ENCODE data around the gene FLNC.

Gene FLNC

DNA sequence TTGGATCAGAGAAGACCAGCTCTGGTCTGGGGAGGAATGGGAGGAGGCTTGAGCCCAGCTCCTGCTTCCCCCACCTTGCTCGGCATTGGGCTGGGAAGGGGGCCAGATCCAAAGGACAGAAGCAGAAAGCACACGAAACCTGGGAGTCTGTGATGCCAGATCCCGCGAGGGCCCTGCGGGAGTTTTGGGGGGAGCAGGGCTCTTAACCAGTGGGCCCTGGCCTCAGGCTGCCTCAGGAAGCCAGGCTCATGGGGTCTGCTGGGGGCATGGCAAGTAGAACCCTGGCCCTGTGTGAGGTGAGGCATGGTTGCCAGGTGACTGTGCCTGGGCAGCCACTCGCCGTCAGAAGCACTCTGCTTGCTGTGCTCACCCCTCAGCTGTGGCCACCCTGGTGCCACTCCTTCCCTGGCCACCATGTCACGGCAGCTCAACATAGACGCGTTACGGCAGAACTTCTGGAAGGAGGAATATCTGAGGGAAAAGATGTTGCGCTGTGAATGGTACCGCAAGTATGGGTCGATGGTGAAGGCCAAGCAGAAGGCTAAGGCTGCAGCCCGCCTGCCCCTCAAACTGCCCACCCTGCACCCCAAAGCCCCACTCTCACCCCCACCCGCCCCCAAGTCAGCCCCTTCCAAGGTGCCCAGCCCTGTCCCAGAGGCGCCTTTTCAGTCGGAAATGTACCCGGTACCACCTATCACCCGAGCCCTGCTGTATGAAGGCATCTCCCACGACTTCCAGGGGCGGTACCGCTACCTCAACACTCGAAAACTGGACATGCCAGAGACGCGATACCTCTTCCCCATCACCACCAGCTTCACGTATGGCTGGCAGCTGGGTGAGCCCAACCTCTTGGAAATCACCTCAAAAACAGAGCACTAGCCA is 36.0 kb downstream of the FLNC start:
- Mint-ChIP-seq H3K4me1 (peaks cover 40% of the 10 kb centered on the region), H3K4me3 (no peak overlapping the region), H3K27ac (peak overlapping the region; percentile 29), H3K9me3 (no peaks in the 10 kb centered on the region), H3K36me3 (peaks cover 19% of the 10 kb centered on the region), H3K27me3 (peaks cover 5% of the 10 kb centered on the region)
- ATAC-seq (ENCODE audit: low read depth) (no peak), DNase-seq (ENCODE audit: low spot score in 2 of 2) (no peak)

GRCh38 chr7:128867241-128867640 is 37.0 kb downstream of the FLNC start:
- Mint-ChIP-seq H3K4me1 (peaks cover 37% of the 10 kb centered on the region), H3K27ac (no peak overlapping the region), H3K9me3 (no peaks in the 10 kb centered on the region), H3K4me3 (no peak overlapping the region), H3K27me3 (peaks cover 5% of the 10 kb centered on the region), H3K36me3 (peaks cover 19% of the 10 kb centered on the region)
- no peak for ATAC-seq (ENCODE audit: low read depth)
- DNase-seq (ENCODE audit: low spot score in 2 of 2) = no peak

DNA sequence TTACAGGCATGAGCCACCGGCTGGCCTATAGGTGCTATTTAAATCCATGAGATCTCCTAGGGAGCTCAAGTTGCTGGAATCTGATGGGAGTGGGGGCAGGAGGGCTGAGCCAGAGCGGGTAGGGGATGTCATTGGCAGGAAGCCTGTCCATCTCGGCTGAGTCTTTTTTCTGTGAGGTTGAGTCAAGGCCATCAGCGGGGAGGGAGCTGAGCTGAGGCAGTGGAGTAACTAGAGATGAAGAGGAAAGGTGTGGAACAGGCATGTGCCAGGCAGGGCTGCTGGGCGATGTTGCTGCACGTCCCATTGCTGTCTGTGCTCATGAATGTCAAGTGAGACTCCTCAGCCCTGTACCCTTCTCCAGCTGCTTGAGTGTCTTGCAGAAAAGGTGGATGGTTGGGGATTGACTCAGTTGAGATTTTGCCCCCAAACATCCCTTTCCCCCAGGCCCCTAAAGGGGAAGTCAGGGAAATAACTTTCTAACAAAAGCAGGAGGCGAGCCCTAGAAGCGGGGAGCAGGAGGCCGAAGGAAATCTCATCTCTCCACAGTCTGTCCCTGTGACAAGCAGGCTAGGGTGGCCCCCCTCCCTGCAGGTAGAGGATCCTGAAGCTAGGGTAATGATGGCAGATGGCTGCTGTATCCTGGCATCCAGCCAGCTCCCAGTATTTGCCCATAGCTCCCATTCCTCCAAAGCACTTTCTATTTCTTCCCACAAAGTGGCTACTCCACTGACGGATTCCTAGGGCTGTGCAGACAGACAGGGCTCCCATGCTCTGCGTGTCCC is 37.8 kb downstream of the FLNC start:
- Mint-ChIP-seq H3K27me3 (peaks cover 5% of the 10 kb centered on the region), H3K4me3 (no peak overlapping the region), H3K36me3 (peaks cover 19% of the 10 kb centered on the region), H3K27ac (no peak overlapping the region), H3K9me3 (no peaks in the 10 kb centered on the region), H3K4me1 (peaks cover 36% of the 10 kb centered on the region)
- no peak for DNase-seq (ENCODE audit: low spot score in 2 of 2)
- no peak for ATAC-seq (ENCODE audit: low read depth)

GRCh38 chr7:128868624-128869137 is 38.5 kb downstream of the FLNC start:
- no peak for DNase-seq (ENCODE audit: low spot score in 2 of 2)
- Mint-ChIP-seq H3K4me3 (peak overlapping the region; percentile 69), H3K9me3 (no peaks in the 10 kb centered on the region), H3K4me1 (peaks cover 34% of the 10 kb centered on the region), H3K27ac (no peak overlapping the region), H3K27me3 (peaks cover 5% of the 10 kb centered on the region), H3K36me3 (peaks cover 19% of the 10 kb centered on the region)
- peak; percentile 2 for ATAC-seq (ENCODE audit: low read depth)

- peak; percentile 79 for ATAC-seq (ENCODE audit: low read depth)
Measured at GRCh38 chr7:128869138-128869943, 39.1 kb downstream of the FLNC start.

DNA sequence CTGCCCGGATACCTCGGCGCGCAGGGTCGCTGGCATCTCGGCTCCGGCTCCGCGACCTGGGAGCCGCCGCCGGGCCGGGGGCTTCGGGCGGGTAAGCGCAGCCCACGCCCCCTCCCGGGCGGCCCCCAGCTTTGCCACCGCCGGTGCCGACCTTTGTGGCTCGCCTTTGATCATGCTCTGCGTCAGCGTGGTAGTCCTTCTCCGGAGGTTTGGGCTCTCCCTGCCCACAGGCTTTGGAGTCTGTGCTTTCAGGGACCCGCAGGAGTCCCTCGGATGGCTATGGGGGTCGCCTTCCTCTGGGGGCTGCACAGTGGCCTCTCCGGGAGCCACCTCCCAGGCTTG is 39.7 kb downstream of the FLNC start:
- H3K27ac Mint-ChIP-seq = no peak overlapping the region
- DNase-seq (ENCODE audit: low spot score in 2 of 2) (no peak), ATAC-seq (ENCODE audit: low read depth) (peak; percentile 21)
- peaks cover 32% of the 10 kb centered on the region for H3K4me1 Mint-ChIP-seq
- peak overlapping the region; percentile 76 for H3K4me3 Mint-ChIP-seq
- H3K9me3 Mint-ChIP-seq = no peaks in the 10 kb centered on the region
- peaks cover 18% of the 10 kb centered on the region for H3K36me3 Mint-ChIP-seq
- H3K27me3 Mint-ChIP-seq = peaks cover 5% of the 10 kb centered on the region

More at GRCh38 chr7:128869138-128869943, 39.1 kb downstream of the FLNC start:
- peak overlapping the region; percentile 69 for H3K4me3 Mint-ChIP-seq
- peaks cover 5% of the 10 kb centered on the region for H3K27me3 Mint-ChIP-seq
- peaks cover 19% of the 10 kb centered on the region for H3K36me3 Mint-ChIP-seq
- no peak overlapping the region for H3K27ac Mint-ChIP-seq
- H3K9me3 Mint-ChIP-seq = no peaks in the 10 kb centered on the region
- H3K4me1 Mint-ChIP-seq = peaks cover 33% of the 10 kb centered on the region
- peak in 1 of 2 donors; percentile 68 for DNase-seq (ENCODE audit: low spot score in 2 of 2)

GRCh38 chr7:128871050-128871449 is 40.8 kb downstream of the FLNC start:
- peaks cover 25% of the 10 kb centered on the region for H3K4me1 Mint-ChIP-seq
- ATAC-seq (ENCODE audit: low read depth) = no peak
- no peak overlapping the region for H3K27ac Mint-ChIP-seq
- peaks cover 8% of the 10 kb centered on the region for H3K36me3 Mint-ChIP-seq
- no peaks in the 10 kb centered on the region for H3K9me3 Mint-ChIP-seq
- peak overlapping the region; percentile 44 for H3K4me3 Mint-ChIP-seq
- DNase-seq (ENCODE audit: low spot score in 2 of 2) = no peak
- H3K27me3 Mint-ChIP-seq = peaks cover 5% of the 10 kb centered on the region

- Mint-ChIP-seq H3K36me3 (peaks cover 2% of the 10 kb centered on the region), H3K4me1 (peaks cover 17% of the 10 kb centered on the region), H3K9me3 (no peaks in the 10 kb centered on the region), H3K27ac (no peak overlapping the region), H3K4me3 (no peak overlapping the region), H3K27me3 (peaks cover 5% of the 10 kb centered on the region)
- DNase-seq (ENCODE audit: low spot score in 2 of 2) (no peak), ATAC-seq (ENCODE audit: low read depth) (no peak)
Measured at GRCh38 chr7:128872394-128872824, 42.2 kb downstream of the FLNC start.

DNA sequence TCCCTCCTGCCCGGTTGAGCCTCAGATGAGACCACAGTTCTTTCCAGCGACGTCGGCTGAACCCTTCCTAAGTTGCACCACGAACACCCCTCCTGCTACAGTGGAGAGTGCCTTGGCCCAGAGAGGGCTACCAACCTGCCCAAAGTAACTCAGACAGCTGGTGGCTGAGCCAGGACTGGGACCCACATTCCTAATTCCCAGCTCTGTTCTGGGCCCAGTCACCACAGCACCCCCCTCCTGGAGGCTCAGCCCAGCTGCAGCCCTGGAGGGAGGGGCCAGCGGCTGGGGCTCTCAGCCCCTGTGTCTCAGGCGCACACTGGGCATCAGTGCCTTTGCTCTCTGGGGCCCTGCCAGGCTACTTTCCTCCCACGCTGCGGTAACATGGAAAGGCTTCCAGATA is 43.0 kb downstream of the FLNC start:
- Mint-ChIP-seq H3K4me3 (no peak overlapping the region), H3K27me3 (peaks cover 5% of the 10 kb centered on the region), H3K36me3 (no peaks in the 10 kb centered on the region), H3K9me3 (no peaks in the 10 kb centered on the region), H3K4me1 (peaks cover 15% of the 10 kb centered on the region), H3K27ac (no peak overlapping the region)
- DNase-seq (ENCODE audit: low spot score in 2 of 2) (no peak), ATAC-seq (ENCODE audit: low read depth) (no peak)

GRCh38 chr7:128874140-128875031 is 44.2 kb downstream of the FLNC start:
- H3K4me3 Mint-ChIP-seq = no peak overlapping the region
- no peak for ATAC-seq (ENCODE audit: low read depth)
- no peak for DNase-seq (ENCODE audit: low spot score in 2 of 2)
- H3K36me3 Mint-ChIP-seq = no peaks in the 10 kb centered on the region
- H3K27me3 Mint-ChIP-seq = peaks cover 5% of the 10 kb centered on the region
- H3K27ac Mint-ChIP-seq = no peak overlapping the region
- no peaks in the 10 kb centered on the region for H3K9me3 Mint-ChIP-seq
- peaks cover 9% of the 10 kb centered on the region for H3K4me1 Mint-ChIP-seq

DNA sequence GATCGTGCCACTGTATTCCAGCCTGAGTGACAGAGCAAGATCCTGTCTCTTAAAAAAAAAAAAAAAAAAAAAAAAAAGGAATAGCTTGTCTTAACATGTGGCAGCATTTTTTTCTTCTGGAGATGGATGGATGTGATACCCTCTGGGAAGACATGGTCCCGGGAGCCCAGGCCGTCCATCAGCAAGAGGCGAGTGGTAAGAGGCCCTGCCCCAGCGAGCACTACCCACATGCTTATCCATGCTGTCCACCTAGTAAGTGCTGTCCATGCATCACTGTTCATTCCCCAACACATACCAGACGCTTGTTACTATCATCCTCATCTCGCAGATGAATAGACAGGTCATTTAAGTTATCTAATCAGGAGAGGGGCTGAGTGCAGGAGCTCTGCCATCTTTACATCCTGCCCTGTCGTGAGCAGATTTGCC is 45.3 kb downstream of the FLNC start:
- Mint-ChIP-seq H3K27me3 (no peaks in the 10 kb centered on the region), H3K4me1 (peaks cover 5% of the 10 kb centered on the region), H3K27ac (no peak overlapping the region), H3K9me3 (no peaks in the 10 kb centered on the region), H3K4me3 (no peak overlapping the region), H3K36me3 (no peaks in the 10 kb centered on the region)
- ATAC-seq (ENCODE audit: low read depth) = no peak
- DNase-seq (ENCODE audit: low spot score in 2 of 2) = no peak

GRCh38 chr7:128876127-128876526 is 45.9 kb downstream of the FLNC start:
- Mint-ChIP-seq H3K36me3 (no peaks in the 10 kb centered on the region), H3K4me1 (peaks cover under 1% of the 10 kb centered on the region), H3K27ac (no peak overlapping the region), H3K4me3 (no peak overlapping the region), H3K27me3 (no peaks in the 10 kb centered on the region), H3K9me3 (no peaks in the 10 kb centered on the region)
- ATAC-seq (ENCODE audit: low read depth) = no peak
- no peak for DNase-seq (ENCODE audit: low spot score in 2 of 2)

- H3K9me3 Mint-ChIP-seq = no peaks in the 10 kb centered on the region
- H3K4me1 Mint-ChIP-seq = peaks cover 2% of the 10 kb centered on the region
- H3K27me3 Mint-ChIP-seq = no peaks in the 10 kb centered on the region
- H3K27ac Mint-ChIP-seq = no peak overlapping the region
- DNase-seq (ENCODE audit: low spot score in 2 of 2) (no peak), ATAC-seq (ENCODE audit: low read depth) (no peak)
- no peak overlapping the region for H3K4me3 Mint-ChIP-seq
- H3K36me3 Mint-ChIP-seq = no peaks in the 10 kb centered on the region
Measured at GRCh38 chr7:128876586-128876977, 46.4 kb downstream of the FLNC start.

Measured in memory B cell (primary cell).